Right renal pelvis (tissue), 4 donors: ENCODE results near the gene GVQW3. TPM values are rescaled to one million over a fixed set of nuclear protein-coding genes. Genes with fewer than 3 reads are reported as not detected.
A peak's percentile ranks its signal among the peaks of the same experiment; 100 is the strongest.

Experiments
- DNase-seq, 4 donors: peaks; one replicate each; pipeline ENCODE4 v3.0.0-alpha.2; 2013; ENCODE audit warnings: low read depth in 4 of 4, low spot score in 3 of 4, missing footprints in 1 of 4
- polyA plus RNA-seq, 4 donors: library from polyadenylated mRNA; unstranded; fragments of 120-200 nt; gene quantifications; one replicate each; pipeline ENCODE4 v1.2.1, GENCODE V29; 2013; ENCODE audit not compliant: insufficient read length in 4 of 4

Gene GVQW3
- polyA plus RNA-seq = 10 to 100 TPM in 3 of 4 donors, 1 to 10 TPM in 1; 8.9 to 10.9 (median 10.6) TPM

- DNase-seq = peak; percentile 96 to 99 (median 97)
These were observed at the start of gene GVQW3, which contains the start of gene THAP12 for GRCh38 chr11:76380977-76381719. GVQW3 (plus strand) TSS chr11:76381323; CDS start chr11:76381829, 506 bp downstream. THAP12 (minus strand) TSS chr11:76381132; CDS start chr11:76380836, 296 bp downstream.

GRCh38 chr11:76334826-76335389, 46.2 kb upstream of the GVQW3 start:
- DNase-seq = no peak

GRCh38 chr11:76335842-76336241, 45.3 kb upstream of the GVQW3 start:
- DNase-seq = no peak

- DNase-seq = no peak
These were observed 44.5 kb upstream of the GVQW3 start for GRCh38 chr11:76336597-76336996.

GRCh38 chr11:76337469-76337868, 43.7 kb upstream of the GVQW3 start:
- no peak for DNase-seq

GRCh38 chr11:76337923-76338322, 43.2 kb upstream of the GVQW3 start:
- no peak for DNase-seq

- no peak for DNase-seq
These were observed 41.9 kb upstream of the GVQW3 start for GRCh38 chr11:76339221-76339620.

- DNase-seq = no peak
These were observed 33.7 kb upstream of the GVQW3 start for GRCh38 chr11:76347466-76347865.

GRCh38 chr11:76348348-76348747, 32.8 kb upstream of the GVQW3 start:
- DNase-seq = no peak

- no peak for DNase-seq
These were observed 26.0 kb upstream of the GVQW3 start for GRCh38 chr11:76355172-76355571.

GRCh38 chr11:76361374-76361773, 19.7 kb upstream of the GVQW3 start:
- DNase-seq = no peak

GRCh38 chr11:76361776-76362175, 19.3 kb upstream of the GVQW3 start:
- no peak for DNase-seq

- no peak for DNase-seq
These were observed 18.4 kb upstream of the GVQW3 start for GRCh38 chr11:76362716-76363115.

- DNase-seq = no peak
These were observed 16.0 kb upstream of the GVQW3 start for GRCh38 chr11:76365038-76365679.

GRCh38 chr11:76368490-76368889, 12.6 kb upstream of the GVQW3 start:
- DNase-seq = no peak

- DNase-seq = no peak
These were observed 11.7 kb upstream of the GVQW3 start for GRCh38 chr11:76369406-76369805.

GRCh38 chr11:76371170-76371569, 10.0 kb upstream of the GVQW3 start:
- DNase-seq = no peak

GRCh38 chr11:76376746-76377558, 4.2 kb upstream of the GVQW3 start:
- DNase-seq = no peak

- no peak for DNase-seq
These were observed 1.3 kb upstream of the GVQW3 start for GRCh38 chr11:76379807-76380158.

GRCh38 chr11:76380159-76380976, 755 bp upstream of the GVQW3 start:
- no peak for DNase-seq
